HepG2 (cell line): Measurements from ENCODE around the gene ABCB9. TPM values are rescaled to one million over a fixed set of nuclear protein-coding genes. Genes with fewer than 3 reads are reported as not detected.

ENCODE experiments used
- AHR ChIP-seq: IDR thresholded peaks from 2 replicates; pipeline ENCODE4 v1.6.1; 2018; ENCODE audit warnings: missing genetic modification reagents, missing compliant biosample characterization
- AKAP8 ChIP-seq: sonication (generic); formaldehyde crosslinking; IDR thresholded peaks from 2 replicates; pipeline ENCODE4 v1.5.1; 2020; ENCODE audit warnings: mild to moderate bottlenecking, missing genetic modification reagents
- ATF7-NPFF ChIP-seq: sonication (generic); formaldehyde crosslinking; IDR thresholded peaks from 2 replicates; pipeline ENCODE4 v1.8.1; 2023; ENCODE audit warnings: mild to moderate bottlenecking, low read depth, missing genetic modification reagents, moderate library complexity
- BRD4 ChIP-seq: sonication (generic); formaldehyde crosslinking; IDR thresholded peaks from 2 replicates; pipeline ENCODE4 v1.4.0; 2020; ENCODE audit warnings: missing genetic modification reagents
- CENPT ChIP-seq: sonication (generic); formaldehyde crosslinking; IDR thresholded peaks from 2 replicates; pipeline ENCODE4 v1.8.0; 2022; ENCODE audit warnings: low read depth, mild to moderate bottlenecking, moderate library complexity, missing genetic modification reagents
- FOSL2 ChIP-seq: sonication (generic); formaldehyde crosslinking; IDR thresholded peaks from 2 replicates; pipeline ENCODE4 v1.4.0; 2020; ENCODE audit warnings: missing genetic modification reagents
- MAFK ChIP-seq, 2 experiments: IDR thresholded peaks in 1 of 2; conservative IDR thresholded peaks in 1 of 2; 2 replicates each; pipeline ENCODE4 v1.6.1; 2011; ENCODE audit warnings: improper control_type of control experiment in 2 of 2, low read length in 2 of 2
- MTA3 ChIP-seq: sonication (generic); formaldehyde crosslinking; IDR thresholded peaks from 2 replicates; pipeline ENCODE4 v1.4.0; 2020; ENCODE audit warnings: missing genetic modification reagents
- NAIF1 ChIP-seq: sonication (generic); formaldehyde crosslinking; IDR thresholded peaks from 2 replicates; pipeline ENCODE4 v1.5.0; 2020; ENCODE audit warnings: mild to moderate bottlenecking, missing genetic modification reagents, borderline replicate concordance
- PHF8 ChIP-seq: sonication (generic); formaldehyde crosslinking; IDR thresholded peaks from 2 replicates; pipeline ENCODE4 v1.5.0; 2020; ENCODE audit warnings: missing genetic modification reagents
- RELA ChIP-seq: sonication (generic); formaldehyde crosslinking; IDR thresholded peaks from 2 replicates; pipeline ENCODE4 v1.4.0; 2020; ENCODE audit warnings: missing genetic modification reagents
- SMYD3 ChIP-seq: sonication (generic); formaldehyde crosslinking; IDR thresholded peaks from 2 replicates; pipeline ENCODE4 v1.8.1; 2023; ENCODE audit warnings: mild to moderate bottlenecking, missing genetic modification reagents
- TBL1XR1 ChIP-seq: fragments of 150-350 bp; IDR thresholded peaks from 2 replicates; pipeline ENCODE4 v1.6.1; 2014; ENCODE audit warnings: borderline replicate concordance, low read length; ENCODE audit not compliant: partially characterized antibody
- ZNF12 ChIP-seq: sonication (generic); formaldehyde crosslinking; IDR thresholded peaks from 2 replicates; pipeline ENCODE4 v1.5.0; 2020; ENCODE audit warnings: missing genetic modification reagents
- ZNF24 ChIP-seq: fragments of 450-650 bp; IDR thresholded peaks from 2 replicates; pipeline ENCODE4 v1.6.1; 2017; ENCODE audit warnings: antibody characterized with exemption, mild to moderate bottlenecking
- ZNF333 ChIP-seq: sonication (generic); formaldehyde crosslinking; IDR thresholded peaks from 2 replicates; pipeline ENCODE4 v1.4.0; 2020; ENCODE audit warnings: mild to moderate bottlenecking, missing genetic modification reagents, borderline replicate concordance
- ZNF337 ChIP-seq: sonication (generic); formaldehyde crosslinking; IDR thresholded peaks from 2 replicates; pipeline ENCODE4 v1.5.1; 2020; ENCODE audit warnings: missing genetic modification reagents, low read depth, mild to moderate bottlenecking, borderline replicate concordance
- ZNF484 ChIP-seq: sonication (generic); formaldehyde crosslinking; IDR thresholded peaks from 2 replicates; pipeline ENCODE4 v1.5.1; 2020; ENCODE audit warnings: mild to moderate bottlenecking, low read depth, missing genetic modification reagents, borderline replicate concordance
- ZNF510 ChIP-seq: sonication (generic); formaldehyde crosslinking; IDR thresholded peaks from 2 replicates; pipeline ENCODE4 v1.4.0; 2020; ENCODE audit warnings: low read depth, mild to moderate bottlenecking, missing genetic modification reagents
- ZNF543 ChIP-seq: sonication (generic); formaldehyde crosslinking; IDR thresholded peaks from 2 replicates; pipeline ENCODE4 v1.4.0; 2020; ENCODE audit warnings: mild to moderate bottlenecking, missing genetic modification reagents
- ZNF776 ChIP-seq: sonication (generic); formaldehyde crosslinking; IDR thresholded peaks from 2 replicates; pipeline ENCODE4 v1.4.0; 2020; ENCODE audit warnings: mild to moderate bottlenecking, missing genetic modification reagents
- ZNF788 ChIP-seq: sonication (generic); formaldehyde crosslinking; IDR thresholded peaks from 2 replicates; pipeline ENCODE4 v1.5.0; 2020; ENCODE audit warnings: mild to moderate bottlenecking, missing genetic modification reagents, borderline replicate concordance
- ZNF879 ChIP-seq: sonication (generic); formaldehyde crosslinking; IDR thresholded peaks from 2 replicates; pipeline ENCODE4 v1.8.1; 2023; ENCODE audit warnings: missing genetic modification reagents
- polyA plus RNA-seq, 8 experiments: library from polyadenylated mRNA; depleted of rRNA in 3 of 8; stranded (reverse) in 7 of 8; unstranded in 1 of 8; fragments of >200 nt; fragmentation: Illumina TruSeq in 4 of 8; extraction: Trizol in 4 of 8; gene quantifications; 2 replicates each; pipeline versions ENCODE4 v1.2.1 to v1.2.3, GENCODE V29; 2011 to 2016; ENCODE audit warnings: low read depth in 4 of 8, missing spikeins in 1 of 8, mixed read lengths in 1 of 8; ENCODE audit not compliant: insufficient read depth in 1 of 8
- total RNA-seq, 5 experiments: library from RNA; depleted of rRNA; stranded (reverse); fragments of >200 nt; fragmentation: Illumina TruSeq; extraction: Trizol; gene quantifications; 2 replicates each; pipeline ENCODE4 v1.2.3, GENCODE V29; 2016; ENCODE audit warnings: low read depth in 1 of 5
- TF ChIP-seq, protein P1 (sequence below): sonication (generic); IDR thresholded peaks from 2 replicates; pipeline ENCODE4 v1.6.1; 2016; ENCODE audit warnings: low read depth, borderline replicate concordance
- TF ChIP-seq, protein P2 (sequence below): sonication (generic); formaldehyde crosslinking; IDR thresholded peaks from 2 replicates; pipeline ENCODE4 v1.4.0; 2020; ENCODE audit warnings: mild to moderate bottlenecking, low read depth, missing genetic modification reagents
- TF ChIP-seq, protein P3 (sequence below): sonication (generic); formaldehyde crosslinking; IDR thresholded peaks from 2 replicates; pipeline ENCODE4 v1.8.0; 2022; ENCODE audit warnings: mild to moderate bottlenecking, missing genetic modification reagents, moderate library complexity
- TF ChIP-seq, protein P4 (sequence below): sonication (generic); formaldehyde crosslinking; IDR thresholded peaks from 2 replicates; pipeline ENCODE4 v1.5.1; 2020; ENCODE audit warnings: mild to moderate bottlenecking, missing genetic modification reagents, borderline replicate concordance

The ABCB9 gene
- total and polyA plus RNA-seq, 2 of the 13 experiments (the other 11 are each of a cell fraction or from before 2014, with no cell fraction given), result 5.1 to 6.0 TPM

DNA sequence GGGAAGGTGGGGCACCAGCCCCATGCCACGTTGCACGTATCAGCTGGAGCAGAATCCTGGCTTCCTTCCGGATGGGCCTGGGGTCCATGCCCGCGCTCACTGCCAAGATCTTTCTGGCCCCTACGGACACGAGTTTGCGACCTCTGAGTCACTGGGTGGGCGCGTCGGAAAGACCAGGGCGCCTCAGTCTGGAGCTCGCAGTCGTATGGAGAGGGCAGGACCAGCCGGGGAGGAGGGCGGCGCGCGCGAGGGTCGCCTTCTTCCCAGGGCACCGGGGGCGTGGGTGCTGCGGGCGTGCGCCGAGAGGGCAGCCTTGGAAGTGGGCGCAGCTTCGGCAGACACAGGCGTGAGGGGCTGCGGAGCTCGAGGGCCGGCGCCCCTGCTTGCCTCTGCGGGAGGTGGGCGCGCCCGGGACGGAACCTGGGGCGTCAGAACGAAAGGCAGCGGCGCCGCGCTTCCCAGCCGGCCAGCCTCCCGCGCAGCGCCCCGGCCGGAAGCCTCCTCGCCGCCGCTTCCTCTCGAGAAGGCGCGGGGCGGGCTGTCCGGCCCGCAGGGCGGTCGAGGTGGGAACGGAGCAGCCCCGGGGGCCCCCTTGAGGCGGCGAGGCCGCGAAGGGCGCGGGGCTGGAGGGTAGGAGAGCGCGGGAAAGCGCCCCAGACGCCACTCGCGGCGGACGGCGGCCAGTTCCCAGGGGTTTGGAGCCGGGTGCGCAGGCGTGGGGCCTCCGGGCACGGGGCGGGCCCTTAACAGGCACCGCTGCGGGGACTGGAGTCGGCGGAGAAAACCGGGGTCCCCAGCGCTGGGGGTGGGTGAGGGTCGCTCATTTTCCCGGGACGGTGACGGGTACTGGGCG lies 14.1 kb upstream of the ABCB9 start, which contains the start of gene ARL6IP4 (continued):
- TF ChIP-seq, protein P1, sequence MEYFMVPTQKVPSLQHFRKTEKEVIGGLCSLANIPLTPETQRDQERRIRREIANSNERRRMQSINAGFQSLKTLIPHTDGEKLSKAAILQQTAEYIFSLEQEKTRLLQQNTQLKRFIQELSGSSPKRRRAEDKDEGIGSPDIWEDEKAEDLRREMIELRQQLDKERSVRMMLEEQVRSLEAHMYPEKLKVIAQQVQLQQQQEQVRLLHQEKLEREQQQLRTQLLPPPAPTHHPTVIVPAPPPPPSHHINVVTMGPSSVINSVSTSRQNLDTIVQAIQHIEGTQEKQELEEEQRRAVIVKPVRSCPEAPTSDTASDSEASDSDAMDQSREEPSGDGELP, result peak; percentile 81
- TF ChIP-seq TBL1XR1 (no peak), ZNF776 (CRISPR knock-in tag) (peak; percentile 88), ZNF510 (CRISPR knock-in tag) (no peak), ZNF543 (CRISPR knock-in tag) (no peak), ZNF879 (CRISPR knock-in tag) (no peak), BRD4 (CRISPR knock-in tag) (peak; percentile 78), ZNF24 (no peak), MTA3 (CRISPR knock-in tag) (no peak), ZNF333 (0 out of 2 replicates have a peak, but pooled peaks have one; percentile 69), ZNF788 (CRISPR knock-in tag) (no peak), FOSL2 (CRISPR knock-in tag) (0 out of 2 replicates have a peak, but pooled peaks have one; percentile 32), ZNF12 (CRISPR knock-in tag) (no peak), AKAP8 (CRISPR knock-in tag) (peak; percentile 91), RELA (CRISPR knock-in tag) (no peak), MAFK (conservative IDR thresholded peaks at IDR 0.05 in 1 of 2, IDR thresholded peaks at IDR 0.05 in 1 of 2; ENCODE audit: low read length in 2 of 2) (no peak), NAIF1 (CRISPR knock-in tag) (no peak), AHR (CRISPR knock-in tag) (peak; percentile 28; the same call in 1 of the 2 replicates), CENPT (CRISPR knock-in tag) (no peak; the same call in 1 of the 2 replicates), ATF7-NPFF (CRISPR knock-in tag) (peak; percentile 88), ZNF337 (CRISPR knock-in tag) (no peak), SMYD3 (CRISPR knock-in tag) (no peak; the same call in 1 of the 2 replicates), ZNF484 (no peak), PHF8 (CRISPR knock-in tag) (peak; percentile 72)
- TF ChIP-seq, protein P2, sequence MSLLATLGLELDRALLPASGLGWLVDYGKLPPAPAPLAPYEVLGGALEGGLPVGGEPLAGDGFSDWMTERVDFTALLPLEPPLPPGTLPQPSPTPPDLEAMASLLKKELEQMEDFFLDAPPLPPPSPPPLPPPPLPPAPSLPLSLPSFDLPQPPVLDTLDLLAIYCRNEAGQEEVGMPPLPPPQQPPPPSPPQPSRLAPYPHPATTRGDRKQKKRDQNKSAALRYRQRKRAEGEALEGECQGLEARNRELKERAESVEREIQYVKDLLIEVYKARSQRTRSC (CRISPR knock-in tag), result no peak; the same call in 1 of the 2 replicates
- TF ChIP-seq, protein P3, sequence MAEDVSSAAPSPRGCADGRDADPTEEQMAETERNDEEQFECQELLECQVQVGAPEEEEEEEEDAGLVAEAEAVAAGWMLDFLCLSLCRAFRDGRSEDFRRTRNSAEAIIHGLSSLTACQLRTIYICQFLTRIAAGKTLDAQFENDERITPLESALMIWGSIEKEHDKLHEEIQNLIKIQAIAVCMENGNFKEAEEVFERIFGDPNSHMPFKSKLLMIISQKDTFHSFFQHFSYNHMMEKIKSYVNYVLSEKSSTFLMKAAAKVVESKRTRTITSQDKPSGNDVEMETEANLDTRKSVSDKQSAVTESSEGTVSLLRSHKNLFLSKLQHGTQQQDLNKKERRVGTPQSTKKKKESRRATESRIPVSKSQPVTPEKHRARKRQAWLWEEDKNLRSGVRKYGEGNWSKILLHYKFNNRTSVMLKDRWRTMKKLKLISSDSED (CRISPR knock-in tag), result peak; percentile 18; the same call in 1 of the 2 replicates
- TF ChIP-seq, protein P4, sequence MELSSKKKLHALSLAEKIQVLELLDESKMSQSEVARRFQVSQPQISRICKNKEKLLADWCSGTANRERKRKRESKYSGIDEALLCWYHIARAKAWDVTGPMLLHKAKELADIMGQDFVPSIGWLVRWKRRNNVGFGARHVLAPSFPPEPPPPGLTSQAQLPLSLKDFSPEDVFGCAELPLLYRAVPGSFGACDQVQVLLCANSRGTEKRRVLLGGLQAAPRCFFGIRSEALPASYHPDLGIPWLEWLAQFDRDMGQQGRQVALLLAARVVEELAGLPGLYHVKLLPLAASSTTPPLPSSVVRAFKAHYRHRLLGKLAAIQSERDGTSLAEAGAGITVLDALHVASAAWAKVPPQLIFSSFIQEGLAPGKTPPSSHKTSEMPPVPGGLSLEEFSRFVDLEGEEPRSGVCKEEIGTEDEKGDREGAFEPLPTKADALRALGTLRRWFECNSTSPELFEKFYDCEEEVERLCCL (CRISPR knock-in tag), result no peak
